Chondrocyte (in vitro differentiated cells): ENCODE results near the gene TMTC3. TPM values are rescaled to one million over a fixed set of nuclear protein-coding genes. Genes with fewer than 3 reads are reported as not detected.
A peak's percentile ranks its signal among the peaks of the same experiment; 100 is the strongest.

ENCODE experiments used
- DNase-seq: peaks from one replicate; pipeline ENCODE4 v3.0.0; 2021; ENCODE audit warnings: mixed read lengths, low spot score
- H3K27ac Mint-ChIP-seq: one replicate; pipeline ENCODE4 v1.8.0; 2021; ENCODE audit warnings: mild to moderate bottlenecking, moderate library complexity, mixed read lengths; ENCODE audit not compliant: unreplicated experiment
- H3K27me3 Mint-ChIP-seq: 2 replicates; pipeline ENCODE4 v1.8.0; 2021; ENCODE audit warnings: low read depth, mixed read lengths
- H3K36me3 Mint-ChIP-seq: 2 replicates; pipeline ENCODE4 v1.8.0; 2021; ENCODE audit warnings: low read depth, mixed read lengths
- H3K4me1 Mint-ChIP-seq: 2 replicates; pipeline ENCODE4 v1.8.0; 2021; ENCODE audit warnings: low read depth, mild to moderate bottlenecking, mixed read lengths
- H3K4me3 Mint-ChIP-seq: one replicate; pipeline ENCODE4 v1.8.0; 2021; ENCODE audit warnings: mild to moderate bottlenecking, moderate library complexity, mixed read lengths; ENCODE audit not compliant: unreplicated experiment
- H3K9me3 Mint-ChIP-seq: 2 replicates; pipeline ENCODE4 v1.8.0; 2021; ENCODE audit warnings: low read depth, mixed read lengths
- total RNA-seq: library from RNA; stranded (reverse); gene quantifications from 3 replicates; pipeline ENCODE4 v1.2.1, GENCODE V29; 2021
- TF ChIP-seq, protein P1 (sequence below): fragments of 200-600 bp; sonication (generic); IDR thresholded peaks from 2 replicates; pipeline ENCODE4 v1.5.0; 2021; ENCODE audit warnings: antibody characterized with exemption, mild to moderate bottlenecking, moderate library complexity

TMTC3 gene
- total RNA-seq, 1 donor from 2014 or later, result 50.5 TPM

DNA sequence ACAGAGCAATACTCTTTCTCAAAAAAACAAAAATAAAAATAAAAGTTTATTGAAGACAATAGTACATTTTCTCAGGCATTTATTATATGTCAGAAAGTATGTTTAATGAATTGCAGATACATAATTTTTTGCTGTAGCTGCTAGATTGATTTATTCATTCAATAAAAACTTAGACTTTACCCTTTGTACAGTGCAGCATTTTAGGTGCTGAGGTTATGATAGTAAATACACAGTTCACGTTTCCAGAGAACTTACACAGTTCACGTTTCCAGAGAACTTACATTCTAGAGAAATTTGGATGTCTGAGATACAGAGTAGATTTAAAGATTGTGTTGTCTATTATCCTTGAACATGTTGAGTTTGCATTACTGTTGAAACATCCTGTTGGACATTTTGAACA is 25.3 kb downstream of the TMTC3 start:
- Mint-ChIP-seq H3K4me1 (peaks cover 4% of the 10 kb centered on the region), H3K27ac (no peak overlapping the region), H3K4me3 (no peak overlapping the region), H3K27me3 (no peaks in the 10 kb centered on the region), H3K36me3 (peaks cover 37% of the 10 kb centered on the region), H3K9me3 (no peaks in the 10 kb centered on the region)
- TF ChIP-seq, protein P1, sequence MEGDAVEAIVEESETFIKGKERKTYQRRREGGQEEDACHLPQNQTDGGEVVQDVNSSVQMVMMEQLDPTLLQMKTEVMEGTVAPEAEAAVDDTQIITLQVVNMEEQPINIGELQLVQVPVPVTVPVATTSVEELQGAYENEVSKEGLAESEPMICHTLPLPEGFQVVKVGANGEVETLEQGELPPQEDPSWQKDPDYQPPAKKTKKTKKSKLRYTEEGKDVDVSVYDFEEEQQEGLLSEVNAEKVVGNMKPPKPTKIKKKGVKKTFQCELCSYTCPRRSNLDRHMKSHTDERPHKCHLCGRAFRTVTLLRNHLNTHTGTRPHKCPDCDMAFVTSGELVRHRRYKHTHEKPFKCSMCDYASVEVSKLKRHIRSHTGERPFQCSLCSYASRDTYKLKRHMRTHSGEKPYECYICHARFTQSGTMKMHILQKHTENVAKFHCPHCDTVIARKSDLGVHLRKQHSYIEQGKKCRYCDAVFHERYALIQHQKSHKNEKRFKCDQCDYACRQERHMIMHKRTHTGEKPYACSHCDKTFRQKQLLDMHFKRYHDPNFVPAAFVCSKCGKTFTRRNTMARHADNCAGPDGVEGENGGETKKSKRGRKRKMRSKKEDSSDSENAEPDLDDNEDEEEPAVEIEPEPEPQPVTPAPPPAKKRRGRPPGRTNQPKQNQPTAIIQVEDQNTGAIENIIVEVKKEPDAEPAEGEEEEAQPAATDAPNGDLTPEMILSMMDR, result no peak
- DNase-seq, result no peak

DNA sequence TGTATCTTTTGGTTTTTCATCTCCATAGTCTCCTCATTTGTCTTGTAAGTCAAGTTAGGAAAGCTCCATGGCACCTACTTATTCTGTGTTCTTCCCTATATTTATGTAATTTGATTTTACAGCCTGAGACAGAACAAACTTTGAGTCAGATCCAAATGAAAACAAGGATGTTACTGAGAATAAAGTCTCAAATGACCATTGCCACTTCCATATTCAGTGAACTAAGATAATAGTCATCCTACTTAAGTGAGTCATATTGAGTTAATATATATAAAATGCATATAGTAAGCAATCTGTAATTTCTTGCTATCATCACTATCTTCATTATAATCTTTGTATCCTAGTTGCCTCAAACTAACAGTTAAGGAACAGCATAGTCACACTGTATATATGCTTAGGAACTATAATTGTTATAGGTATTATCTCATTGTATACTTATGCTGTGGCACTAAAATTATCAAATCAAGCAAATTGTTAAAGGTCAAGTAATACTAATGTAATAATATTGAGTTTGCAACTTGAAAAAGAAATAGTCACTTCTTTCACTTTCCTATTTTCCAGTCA is 30.8 kb downstream of the TMTC3 start:
- TF ChIP-seq, protein P1, result no peak
- Mint-ChIP-seq H3K36me3 (peaks cover 32% of the 10 kb centered on the region), H3K9me3 (no peaks in the 10 kb centered on the region), H3K4me1 (peaks cover 11% of the 10 kb centered on the region), H3K4me3 (no peak overlapping the region), H3K27me3 (no peaks in the 10 kb centered on the region), H3K27ac (peak overlapping the region; percentile 60)
- DNase-seq, result no peak

DNA sequence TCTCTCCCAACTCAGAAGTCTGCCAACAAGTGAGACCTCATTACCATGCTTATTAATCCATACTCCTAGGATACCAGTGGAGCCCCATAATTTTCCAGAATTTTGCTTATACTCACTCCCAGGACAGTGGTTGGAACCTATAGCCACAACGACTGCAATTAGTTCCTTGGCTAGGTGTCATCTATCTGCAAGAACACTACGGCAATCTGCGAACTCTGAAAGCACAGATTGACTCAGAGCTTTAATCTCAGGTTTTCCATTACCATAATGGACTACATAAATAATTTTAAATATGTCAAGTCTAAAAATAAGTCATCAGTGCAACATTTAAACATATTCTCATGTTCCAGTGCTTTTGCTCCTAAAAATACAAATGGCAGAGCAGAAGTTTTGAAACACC is 33.4 kb downstream of the TMTC3 start:
- H3K4me1 Mint-ChIP-seq, result peaks cover 11% of the 10 kb centered on the region
- H3K36me3 Mint-ChIP-seq, result peaks cover 27% of the 10 kb centered on the region
- no peak overlapping the region for H3K27ac Mint-ChIP-seq

DNA sequence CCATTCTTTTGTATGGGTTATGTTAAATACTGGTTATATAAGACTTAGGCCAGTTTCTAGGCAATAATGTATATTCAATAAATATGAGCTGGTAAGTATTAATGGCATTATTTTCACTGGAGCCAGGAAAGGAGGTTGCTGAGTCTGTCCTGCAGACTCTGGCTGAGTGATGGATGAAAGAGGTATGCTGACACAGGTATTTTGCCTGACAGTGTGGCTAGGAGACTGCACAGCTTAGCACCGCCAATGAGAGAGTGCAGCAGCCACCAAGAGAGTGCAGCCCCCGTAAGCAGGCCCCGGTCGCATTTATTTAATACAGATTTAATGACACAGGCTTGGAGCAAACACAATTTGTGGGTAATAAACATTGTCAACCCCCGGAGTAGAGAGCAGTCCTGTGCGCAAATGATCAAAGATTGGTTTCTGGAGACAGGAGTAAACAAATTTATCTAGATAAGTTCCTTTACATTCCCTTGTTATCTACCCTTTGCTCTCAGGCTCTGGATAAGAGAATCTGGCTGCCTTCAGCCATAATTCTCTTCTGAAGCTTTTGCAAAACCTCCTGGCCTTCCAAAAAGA is 37.4 kb downstream of the TMTC3 start:
- DNase-seq, result no peak
- TF ChIP-seq, protein P1, result no peak
- Mint-ChIP-seq H3K4me3 (no peak overlapping the region), H3K4me1 (no peaks in the 10 kb centered on the region), H3K27ac (no peak overlapping the region), H3K27me3 (no peaks in the 10 kb centered on the region), H3K9me3 (no peaks in the 10 kb centered on the region), H3K36me3 (peaks cover 24% of the 10 kb centered on the region)

More for the DNA sequence above, 33.4 kb downstream of the TMTC3 start:
- H3K9me3 Mint-ChIP-seq, result no peaks in the 10 kb centered on the region
- no peak for DNase-seq
- no peaks in the 10 kb centered on the region for H3K27me3 Mint-ChIP-seq
- no peak overlapping the region for H3K4me3 Mint-ChIP-seq
- TF ChIP-seq, protein P1, result no peak

DNA sequence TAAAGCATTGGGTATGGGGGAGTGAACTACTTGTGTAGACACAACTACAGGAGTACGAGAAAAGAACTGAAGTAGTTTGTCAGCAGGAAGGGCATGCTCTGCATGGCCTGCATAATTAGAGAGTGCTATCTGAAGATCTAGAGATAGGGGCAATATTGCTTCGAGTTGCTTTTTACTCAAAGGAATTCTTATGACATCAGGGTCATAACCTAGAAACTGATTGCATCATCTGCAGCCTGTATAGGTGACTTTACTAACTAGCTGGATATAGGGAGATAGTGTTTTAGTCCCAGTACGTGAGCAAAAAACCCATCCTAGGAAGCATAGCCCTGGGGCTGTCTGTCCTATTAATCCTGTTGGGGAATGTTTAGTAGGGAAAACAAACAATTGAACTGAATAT is 39.8 kb downstream of the TMTC3 start:
- H3K9me3 Mint-ChIP-seq, result peaks cover 6% of the 10 kb centered on the region
- H3K4me3 Mint-ChIP-seq, result no peak overlapping the region
- peaks cover 22% of the 10 kb centered on the region for H3K36me3 Mint-ChIP-seq
- peaks cover 3% of the 10 kb centered on the region for H3K4me1 Mint-ChIP-seq
- no peak for DNase-seq
- H3K27me3 Mint-ChIP-seq, result no peaks in the 10 kb centered on the region
- H3K27ac Mint-ChIP-seq, result no peak overlapping the region
- TF ChIP-seq, protein P1, result no peak
